Mesodermal cell (in vitro differentiated cells): ENCODE results near the gene UROC1.

ENCODE experiments used
- H3K27ac ChIP-seq: 2 replicates; pipeline ENCODE4 v1.7.0; 2013; ENCODE audit warnings: mild to moderate bottlenecking, low read depth, low read length, moderate library complexity; ENCODE audit not compliant: severe bottlenecking
- H3K36me3 ChIP-seq: 2 replicates; pipeline ENCODE4 v1.7.1; 2013; ENCODE audit warnings: mild to moderate bottlenecking, low read length, moderate library complexity; ENCODE audit not compliant: control insufficient read depth, insufficient read depth
- H3K4me1 ChIP-seq: one replicate; pipeline ENCODE4 v1.7.1; 2013; ENCODE audit warnings: mild to moderate bottlenecking, low read length; ENCODE audit not compliant: insufficient read depth, control insufficient read depth, poor library complexity, severe bottlenecking
- H3K4me3 ChIP-seq: 2 replicates; pipeline ENCODE4 v1.7.0; 2013; ENCODE audit warnings: low read length, control low read depth, mild to moderate bottlenecking; ENCODE audit not compliant: insufficient read depth, poor library complexity, severe bottlenecking; ENCODE audit errors: extremely low read depth
- H3K9me3 ChIP-seq: 2 replicates; pipeline ENCODE4 v1.7.1; 2013; ENCODE audit warnings: mild to moderate bottlenecking, low read length, moderate library complexity; ENCODE audit not compliant: control insufficient read depth
- WGBS, 2 experiments: methylation state at CpG; one replicate each; pipeline ENCODE4 v1.1.5; 2013; ENCODE audit warnings: missing lambda C conversion rate in 2 of 2; ENCODE audit not compliant: insufficient coverage in 2 of 2; 5-methylcytosine and 5-hydroxymethylcytosine counted together

Gene UROC1

DNA sequence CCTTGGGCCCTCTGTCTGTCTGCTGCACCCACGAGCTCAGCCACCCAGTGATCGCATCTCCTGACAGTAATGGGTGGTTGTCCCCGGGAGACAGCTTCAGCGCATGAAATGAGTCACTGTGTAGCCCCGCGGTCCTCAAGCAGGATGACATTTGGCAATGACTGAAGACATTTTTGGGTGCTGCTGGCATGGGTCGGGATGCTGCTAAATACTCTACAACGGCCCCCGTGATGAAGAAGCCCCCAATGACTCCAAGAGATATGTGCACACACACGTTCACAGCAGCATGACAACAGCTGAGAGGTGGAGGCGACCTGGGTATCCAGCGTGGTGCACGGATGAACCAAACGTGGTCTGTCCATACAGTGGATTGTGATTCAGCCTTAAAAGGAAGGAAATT, 24.5 kb downstream of the UROC1 start:
- Histone ChIP-seq H3K4me1 (no peaks in the 10 kb centered on the region), H3K9me3 (no peaks in the 10 kb centered on the region), H3K27ac (no peak overlapping the region), H3K4me3 (no peak overlapping the region), H3K36me3 (no peaks in the 10 kb centered on the region)
- WGBS, 2 experiments: 86 to 90% methylated on average over 14 of the region's 14 CpGs

DNA sequence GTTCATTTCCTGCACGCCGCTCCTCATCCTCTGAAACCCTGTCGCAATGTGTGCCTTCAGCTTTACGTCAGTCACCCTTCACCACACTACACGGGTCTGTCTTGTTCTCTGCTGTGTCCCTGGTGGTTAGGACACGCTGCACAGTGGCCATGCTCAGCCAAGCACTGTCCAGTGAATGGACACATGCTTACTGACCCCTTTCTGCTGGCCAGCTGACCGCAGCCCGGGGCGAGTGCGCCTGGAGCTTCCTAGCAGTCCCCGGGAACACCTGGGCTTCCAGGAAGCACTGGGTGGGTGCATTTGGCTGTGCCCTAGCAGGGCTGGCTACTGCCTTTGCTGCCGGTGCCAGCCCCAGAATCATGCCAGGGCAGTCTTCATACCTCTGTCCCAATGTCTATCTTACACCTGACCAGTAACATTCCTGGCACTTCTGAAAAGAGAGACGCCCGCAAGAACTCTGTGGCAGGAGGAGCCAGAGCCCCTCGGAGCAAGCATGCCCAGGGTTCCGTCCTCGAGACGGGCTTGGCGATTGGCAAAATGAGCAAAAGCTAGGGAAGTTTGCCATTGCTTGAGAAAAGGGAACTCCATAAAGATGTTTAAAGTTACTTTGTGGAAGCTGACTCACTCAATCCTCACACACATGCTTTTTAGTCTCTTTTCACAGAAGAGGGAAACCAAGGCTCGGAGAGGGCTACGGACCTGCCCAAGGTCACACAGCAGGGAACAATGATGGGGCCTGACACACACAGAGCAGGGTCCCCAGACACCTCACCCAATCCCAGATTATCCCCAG, 26.2 kb downstream of the UROC1 start:
- Histone ChIP-seq H3K36me3 (no peaks in the 10 kb centered on the region), H3K27ac (no peak overlapping the region), H3K9me3 (no peaks in the 10 kb centered on the region), H3K4me3 (no peak overlapping the region), H3K4me1 (no peaks in the 10 kb centered on the region)
- WGBS, 2 experiments: 92 to 95% methylated on average over 19 of the region's 21 CpGs

DNA sequence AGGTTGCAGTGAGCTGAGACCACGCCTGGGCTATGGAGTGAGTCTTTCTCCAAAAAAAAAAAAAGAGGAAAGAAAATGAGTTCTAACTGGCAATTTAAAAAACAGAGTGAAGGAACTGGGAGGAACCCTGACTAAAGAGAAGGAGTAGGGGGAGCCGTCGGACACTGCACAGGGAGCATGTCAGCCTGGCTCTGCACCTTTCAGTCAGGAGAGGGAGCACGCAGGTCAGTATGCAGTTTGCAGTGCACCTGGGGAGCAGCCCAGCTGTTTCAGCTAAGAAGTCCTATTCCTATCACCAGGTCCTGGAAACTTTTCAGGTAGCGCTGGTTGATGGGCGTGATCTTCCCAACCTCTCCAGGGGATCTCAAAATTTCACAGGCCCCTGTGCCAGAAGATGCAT, 27.0 kb downstream of the UROC1 start:
- H3K9me3 ChIP-seq: no peaks in the 10 kb centered on the region
- H3K36me3 ChIP-seq: no peaks in the 10 kb centered on the region
- no peak overlapping the region for H3K27ac ChIP-seq
- no peak overlapping the region for H3K4me3 ChIP-seq
- no peaks in the 10 kb centered on the region for H3K4me1 ChIP-seq
- 85 to 87% methylated on average over 6 of the region's 6 CpGs for WGBS, 2 experiments

DNA sequence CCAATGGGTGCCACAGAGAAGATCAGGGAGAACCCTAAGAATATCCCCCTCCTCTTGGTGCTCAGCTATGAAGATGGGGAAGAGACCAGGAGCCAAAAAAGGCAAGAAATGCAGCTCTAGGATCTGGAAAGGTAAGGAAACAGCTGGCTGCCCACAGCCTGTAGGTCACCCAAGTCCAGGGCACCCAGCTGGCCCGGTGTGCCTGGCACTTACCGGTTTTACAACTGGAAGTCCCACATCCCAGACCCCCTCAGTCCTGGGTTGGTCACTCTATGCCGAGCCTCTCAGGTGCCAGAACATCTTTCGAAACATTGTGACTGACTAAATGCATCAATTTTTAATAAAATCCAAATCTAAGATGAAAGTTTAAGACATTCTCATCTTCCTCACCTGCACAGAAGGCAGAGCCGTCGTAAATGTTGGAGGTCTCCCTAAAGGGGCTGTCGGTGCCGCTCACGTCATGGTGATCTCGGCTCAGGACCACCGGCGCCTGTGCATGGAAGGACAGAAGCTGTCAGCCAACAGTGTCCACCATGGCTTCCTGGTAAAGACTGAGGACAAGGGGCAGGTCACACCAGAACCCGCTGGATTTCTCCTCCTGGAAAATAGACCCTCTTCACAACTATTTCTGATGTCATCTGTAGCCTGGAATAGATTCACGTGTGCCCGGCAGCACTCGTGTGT, 28.5 kb downstream of the UROC1 start:
- WGBS, 2 experiments: 92 to 94% methylated on average over 14 of the region's 16 CpGs

DNA sequence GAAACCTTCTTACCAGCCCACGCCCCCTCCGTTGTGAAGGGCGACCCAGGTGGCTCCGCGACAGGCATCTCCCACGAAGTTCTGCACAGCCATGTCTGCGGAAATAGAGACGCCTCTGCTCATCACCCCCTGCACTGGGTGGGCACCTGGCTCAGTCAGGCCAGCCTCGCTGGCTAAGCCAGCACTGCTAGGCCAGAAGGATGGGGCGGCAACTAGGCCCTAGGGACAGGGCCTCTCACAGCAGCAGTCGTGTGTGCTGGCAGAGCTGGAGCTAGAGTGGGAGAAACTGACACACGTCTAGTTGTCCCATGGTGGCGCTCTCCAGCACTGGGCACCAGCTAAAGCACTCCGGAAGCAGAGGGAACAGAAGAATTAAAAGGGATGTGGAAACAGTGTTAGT, 29.4 kb downstream of the UROC1 start:
- Histone ChIP-seq H3K9me3 (no peaks in the 10 kb centered on the region), H3K4me3 (no peak overlapping the region), H3K4me1 (no peaks in the 10 kb centered on the region), H3K27ac (no peak overlapping the region), H3K36me3 (no peaks in the 10 kb centered on the region)
- 90 to 91% methylated on average over 12 to 14 of the region's 14 CpGs for WGBS, 2 experiments

More for the DNA sequence above, 28.5 kb downstream of the UROC1 start:
- H3K4me3 ChIP-seq: no peak overlapping the region
- no peak overlapping the region for H3K27ac ChIP-seq
- no peaks in the 10 kb centered on the region for H3K9me3 ChIP-seq
- no peaks in the 10 kb centered on the region for H3K4me1 ChIP-seq
- H3K36me3 ChIP-seq: no peaks in the 10 kb centered on the region

DNA sequence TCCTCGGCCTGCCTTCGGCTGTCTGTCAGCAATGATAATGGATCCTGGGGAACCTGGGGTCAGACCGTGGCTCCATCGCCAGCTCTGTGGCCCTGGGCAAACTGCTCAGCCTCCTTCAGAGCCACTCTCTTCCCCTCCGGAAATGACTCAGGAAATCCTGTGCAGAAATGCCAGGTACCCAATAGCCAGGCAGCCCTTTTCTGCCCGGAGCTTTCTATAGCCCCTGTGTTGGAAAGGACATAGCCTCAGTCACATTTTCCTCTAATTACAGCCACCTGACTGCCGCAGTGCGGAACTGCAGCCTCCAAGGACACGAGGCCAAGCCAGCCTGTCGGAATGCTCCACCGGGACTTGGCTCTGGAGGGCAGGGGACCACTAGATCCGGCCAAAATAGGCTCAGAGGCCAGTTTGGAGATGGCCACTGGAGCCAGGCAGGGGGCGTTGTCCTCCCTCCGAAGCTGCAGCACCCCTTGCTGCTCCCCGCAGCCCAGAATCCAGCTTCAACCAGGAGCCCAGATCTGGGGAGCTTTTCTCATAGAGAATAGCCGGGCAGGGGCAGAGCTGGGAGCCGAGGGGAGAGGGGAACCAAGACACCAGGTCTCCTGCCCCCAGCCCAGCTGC, 30.3 kb downstream of the UROC1 start:
- Histone ChIP-seq H3K4me1 (no peaks in the 10 kb centered on the region), H3K9me3 (no peaks in the 10 kb centered on the region), H3K36me3 (no peaks in the 10 kb centered on the region), H3K4me3 (no peak overlapping the region), H3K27ac (no peak overlapping the region)
- WGBS, 2 experiments: 77 to 81% methylated on average over 16 of the region's 17 CpGs

DNA sequence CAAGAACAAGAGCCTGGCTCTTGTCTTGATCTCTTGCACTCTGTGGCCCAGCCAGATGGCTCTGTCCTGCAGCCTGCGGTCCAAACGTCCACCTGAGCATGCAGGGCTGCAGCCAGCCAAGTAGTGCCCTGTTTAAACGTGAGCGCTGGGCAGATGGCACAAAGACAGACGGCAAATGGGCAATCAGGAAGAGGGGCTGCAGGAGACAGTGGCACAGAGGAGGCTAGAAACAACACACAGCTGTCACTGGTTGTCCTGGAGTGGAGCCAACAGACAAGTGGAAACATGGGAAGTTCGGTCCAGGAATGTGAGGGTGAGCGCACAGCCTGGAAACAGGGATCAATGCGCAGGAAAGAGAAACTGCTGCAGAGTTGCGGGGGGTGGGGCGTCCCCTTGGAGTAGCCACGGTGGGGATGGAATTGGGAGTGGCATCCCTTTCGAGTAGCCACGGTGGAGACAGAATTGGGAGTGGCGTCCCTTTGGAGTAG, 31.2 kb downstream of the UROC1 start:
- Histone ChIP-seq H3K4me3 (no peak overlapping the region), H3K36me3 (no peaks in the 10 kb centered on the region), H3K4me1 (no peaks in the 10 kb centered on the region), H3K27ac (no peak overlapping the region), H3K9me3 (no peaks in the 10 kb centered on the region)
- 93 to 98% methylated on average over 13 to 14 of the region's 14 CpGs for WGBS, 2 experiments

DNA sequence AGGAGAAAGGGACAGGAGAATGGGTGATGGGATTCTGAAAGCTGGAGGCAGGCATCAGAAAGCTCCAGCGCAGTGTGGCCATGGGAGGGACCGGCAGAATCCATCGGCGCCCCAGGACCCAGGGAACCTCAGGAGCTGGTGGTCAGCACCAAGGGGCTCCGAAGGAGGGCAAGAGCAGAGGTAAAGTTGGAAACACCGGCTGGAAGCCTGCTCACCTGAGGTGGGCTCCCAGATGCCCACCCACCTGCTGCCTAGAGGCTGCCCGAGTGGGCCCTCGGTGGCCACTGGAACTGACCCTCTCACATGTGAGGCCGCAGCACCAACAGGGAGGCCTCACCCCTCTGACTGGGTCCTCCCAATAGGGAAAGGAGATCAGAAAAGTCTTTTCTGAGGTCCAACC, 31.6 kb downstream of the UROC1 start:
- Histone ChIP-seq H3K4me3 (no peak overlapping the region), H3K27ac (no peak overlapping the region), H3K4me1 (no peaks in the 10 kb centered on the region), H3K36me3 (no peaks in the 10 kb centered on the region), H3K9me3 (no peaks in the 10 kb centered on the region)
- 93% methylated on average over 8 to 9 of the region's 9 CpGs for WGBS, 2 experiments

DNA sequence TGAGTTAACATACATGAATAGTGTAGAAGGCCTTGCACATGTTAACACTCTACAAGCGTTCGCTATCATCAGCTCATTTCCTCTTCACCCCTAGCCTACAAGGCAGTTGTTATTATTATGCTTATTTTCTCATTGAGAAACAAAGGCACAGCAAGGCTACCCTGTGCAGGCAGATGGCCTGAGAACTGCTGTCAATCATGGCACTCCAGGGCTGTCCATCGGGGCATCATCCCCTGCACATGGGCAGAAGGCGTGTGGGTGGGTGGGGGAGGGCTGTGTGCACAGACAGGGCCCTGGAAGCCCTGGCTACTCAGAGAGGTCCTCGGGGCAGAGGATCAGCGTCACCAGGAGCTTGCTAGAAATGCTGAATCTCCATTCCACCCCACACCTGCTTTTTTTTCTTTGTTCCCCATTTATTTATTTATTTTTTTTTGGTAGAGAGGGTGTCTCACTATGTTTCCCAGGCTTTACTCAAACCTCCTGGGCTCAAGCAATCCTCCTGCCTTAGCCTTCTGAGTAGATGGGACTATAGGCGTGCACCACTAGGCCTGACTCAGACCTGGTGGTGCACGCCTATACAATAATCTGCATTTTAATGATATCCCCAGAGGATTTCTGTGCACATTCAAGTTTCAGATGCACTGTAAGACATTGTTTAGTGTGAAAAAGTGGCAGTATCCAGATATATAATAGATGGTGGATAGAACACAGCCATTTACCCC, 32.2 kb downstream of the UROC1 start:
- Histone ChIP-seq H3K9me3 (no peaks in the 10 kb centered on the region), H3K27ac (no peak overlapping the region)
- 58 to 70% methylated on average over 2 of the region's 8 CpGs for whole genome bisulfite sequencing, 2 experiments

DNA sequence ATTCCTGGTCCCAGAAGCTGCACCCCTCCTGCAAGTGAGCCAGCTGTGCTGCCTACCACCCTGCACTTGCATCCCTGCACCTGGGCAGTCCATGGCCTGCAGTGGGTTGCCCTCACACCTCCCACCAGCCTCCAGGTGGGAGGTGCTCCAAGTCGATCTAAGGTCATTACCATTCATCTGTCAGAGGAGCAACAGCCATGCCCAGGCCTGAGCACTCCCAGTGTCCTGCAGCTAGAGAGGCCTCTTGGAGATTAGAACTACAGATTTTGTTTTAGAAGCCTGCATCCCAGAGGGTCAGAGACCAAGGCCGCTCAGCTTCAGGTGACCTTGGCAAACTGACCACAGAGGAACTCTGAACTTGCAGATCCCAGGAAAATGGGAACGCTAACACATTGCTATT, 32.9 kb downstream of the UROC1 start:
- Histone ChIP-seq H3K27ac (no peak overlapping the region), H3K9me3 (no peaks in the 10 kb centered on the region), H3K4me3 (no peak overlapping the region), H3K4me1 (no peaks in the 10 kb centered on the region), H3K36me3 (no peaks in the 10 kb centered on the region)
- 82 to 87% methylated on average over 1 to 2 of the region's 3 CpGs for WGBS, 2 experiments

More for the DNA sequence above, 32.2 kb downstream of the UROC1 start:
- no peaks in the 10 kb centered on the region for H3K36me3 ChIP-seq
- H3K4me1 ChIP-seq: no peaks in the 10 kb centered on the region
- no peak overlapping the region for H3K4me3 ChIP-seq
